Liver (tissue), 9 donors: ENCODE measurements around the gene CDON. TPM values are rescaled to one million over a fixed set of nuclear protein-coding genes. Genes with fewer than 3 reads are reported as not detected.

Source experiments
- DNase-seq: peaks from one replicate; pipeline ENCODE4 v3.0.0-alpha.2; 2017; ENCODE audit warnings: low spot score
- H3K27ac ChIP-seq, 2 donors: one replicate each; pipeline ENCODE4 v1.7.0; 2013; ENCODE audit warnings: inconsistent platforms in 2 of 2, low read length in 2 of 2, control low read depth in 1 of 2, low read depth in 1 of 2, mild to moderate bottlenecking in 1 of 2
- H3K27me3 ChIP-seq, 4 donors: one replicate each; pipeline versions ENCODE4 v1.6.1 to v1.7.0; 2013; ENCODE audit warnings: low read length in 3 of 4, inconsistent platforms in 1 of 4, mild to moderate bottlenecking in 1 of 4, moderate library complexity in 1 of 4; ENCODE audit not compliant: control insufficient read depth in 4 of 4, insufficient read depth in 4 of 4
- H3K36me3 ChIP-seq, 4 donors: one replicate each; pipeline versions ENCODE4 v1.6.1 to v1.7.0; 2013; ENCODE audit warnings: low read length in 3 of 4, mild to moderate bottlenecking in 3 of 4, low read depth in 1 of 4, moderate library complexity in 1 of 4; ENCODE audit not compliant: control insufficient read depth in 4 of 4, insufficient read depth in 3 of 4
- H3K4me1 ChIP-seq, 4 donors: one replicate each; pipeline versions ENCODE4 v1.6.1 to v1.7.0; 2013; ENCODE audit warnings: low read length in 3 of 4, mild to moderate bottlenecking in 3 of 4, moderate library complexity in 1 of 4; ENCODE audit not compliant: control insufficient read depth in 4 of 4, insufficient read depth in 4 of 4
- H3K4me3 ChIP-seq, 3 donors: one replicate each; pipeline versions ENCODE4 v1.6.1 to v1.7.0; 2013; ENCODE audit warnings: low read length in 3 of 3, control low read depth in 1 of 3, low read depth in 1 of 3, mild to moderate bottlenecking in 1 of 3
- H3K9ac ChIP-seq, 2 donors: one replicate each; pipeline ENCODE4 v1.7.0; 2013; ENCODE audit warnings: low read length in 2 of 2, mild to moderate bottlenecking in 2 of 2, moderate library complexity in 2 of 2, control low read depth in 1 of 2, low read depth in 1 of 2
- H3K9me3 ChIP-seq, 4 donors: one replicate each; pipeline versions ENCODE4 v1.6.1 to v1.7.0; 2013; ENCODE audit warnings: low read length in 3 of 4; ENCODE audit not compliant: control insufficient read depth in 4 of 4
- EGR1 ChIP-seq, 2 donors: IDR thresholded peaks; 2 replicates each; pipeline ENCODE4 v1.6.1; 2016 to 2018; ENCODE audit warnings: antibody characterized with exemption in 2 of 2, low read depth in 2 of 2
- FOXA1 ChIP-seq: IDR thresholded peaks from 2 replicates; pipeline ENCODE4 v1.6.1; 2016; ENCODE audit warnings: antibody characterized with exemption
- FOXA2 ChIP-seq: IDR thresholded peaks from 2 replicates; pipeline ENCODE4 v1.6.1; 2016; ENCODE audit warnings: antibody characterized with exemption
- GABPA ChIP-seq, 2 donors: IDR thresholded peaks in 1 of 2; conservative IDR thresholded peaks in 1 of 2; 2 replicates each; pipeline ENCODE4 v1.6.1; 2016; ENCODE audit warnings: antibody characterized with exemption in 2 of 2, mild to moderate bottlenecking in 1 of 2, moderate library complexity in 1 of 2
- HNF4A ChIP-seq, 2 donors: conservative IDR thresholded peaks; 2 replicates each; pipeline ENCODE4 v1.6.1; 2016; ENCODE audit warnings: antibody characterized with exemption in 2 of 2, mild to moderate bottlenecking in 2 of 2
- HNF4G ChIP-seq: IDR thresholded peaks from 2 replicates; pipeline ENCODE4 v1.6.1; 2016; ENCODE audit warnings: antibody characterized with exemption
- JUND ChIP-seq, 2 donors: IDR thresholded peaks; 2 replicates each; pipeline ENCODE4 v1.6.1; 2016; ENCODE audit warnings: antibody characterized with exemption in 2 of 2
- NR2F2 ChIP-seq: IDR thresholded peaks from 2 replicates; pipeline ENCODE4 v1.6.1; 2016; ENCODE audit warnings: antibody characterized with exemption
- RXRA ChIP-seq, 2 donors: IDR thresholded peaks; 2 replicates each; pipeline ENCODE4 v1.6.1; 2017 to 2018; ENCODE audit warnings: antibody characterized with exemption in 2 of 2, mild to moderate bottlenecking in 1 of 2
- SP1 ChIP-seq: IDR thresholded peaks from 2 replicates; pipeline ENCODE4 v1.6.1; 2018; ENCODE audit warnings: antibody characterized with exemption, mild to moderate bottlenecking
- TAF1 ChIP-seq: conservative IDR thresholded peaks from 2 replicates; pipeline ENCODE4 v1.6.1; 2016; ENCODE audit warnings: antibody characterized with exemption, mild to moderate bottlenecking
- YY1 ChIP-seq: IDR thresholded peaks from 2 replicates; pipeline ENCODE4 v1.6.1; 2016; ENCODE audit warnings: antibody characterized with exemption, mild to moderate bottlenecking
- WGBS: extraction: QIAGEN DNeasy Blood & Tissue Kit; methylation state at CpG from one replicate; pipeline ENCODE4 v1.1.7; 2013; 5-methylcytosine and 5-hydroxymethylcytosine counted together
- polyA plus RNA-seq, 2 donors: library from polyadenylated mRNA; stranded (reverse) in 1 of 2; unstranded in 1 of 2; fragments of 200-250 nt in 1 of 2; fragments of >200 nt in 1 of 2; fragmentation: Nextera tagmentation in 1 of 2; extraction: Ambion mirVana in 1 of 2; gene quantifications; one replicate each; pipeline versions ENCODE4 v1.2.1 to v1.2.3, GENCODE V29; 2013 to 2015
- total RNA-seq, 2 donors: library from RNA; depleted of rRNA; stranded (reverse); fragments of >200 nt; gene quantifications; one replicate each; pipeline ENCODE4 v1.2.3, GENCODE V29; 2014
- TF ChIP-seq, protein P1 (sequence below): IDR thresholded peaks from 2 replicates; pipeline ENCODE4 v1.6.1; 2016; ENCODE audit warnings: antibody characterized with exemption
- TF ChIP-seq, protein P2 (sequence below): fragments of 150-350 bp; IDR thresholded peaks from 2 replicates; pipeline ENCODE4 v1.5.1; 2017; ENCODE audit warnings: improper control_type of control experiment, low read depth, low read length; ENCODE audit not compliant: missing input control
- TF ChIP-seq, protein P3 (sequence below): IDR thresholded peaks from 2 replicates; pipeline ENCODE4 v1.6.1; 2016; ENCODE audit warnings: antibody characterized with exemption
- TF ChIP-seq, protein P4 (sequence below): IDR thresholded peaks from 2 replicates; pipeline ENCODE4 v1.6.1; 2016; ENCODE audit warnings: antibody characterized with exemption
- donor health status: healthy.
- donor health status: healthy.
- donor health status: healthy.
- donor health status: healthy.
- donor health status: healthy.

The CDON gene
- total and polyA plus RNA-seq, 4 donors: 0.69 to 7.4 (median 3.9) TPM

DNA sequence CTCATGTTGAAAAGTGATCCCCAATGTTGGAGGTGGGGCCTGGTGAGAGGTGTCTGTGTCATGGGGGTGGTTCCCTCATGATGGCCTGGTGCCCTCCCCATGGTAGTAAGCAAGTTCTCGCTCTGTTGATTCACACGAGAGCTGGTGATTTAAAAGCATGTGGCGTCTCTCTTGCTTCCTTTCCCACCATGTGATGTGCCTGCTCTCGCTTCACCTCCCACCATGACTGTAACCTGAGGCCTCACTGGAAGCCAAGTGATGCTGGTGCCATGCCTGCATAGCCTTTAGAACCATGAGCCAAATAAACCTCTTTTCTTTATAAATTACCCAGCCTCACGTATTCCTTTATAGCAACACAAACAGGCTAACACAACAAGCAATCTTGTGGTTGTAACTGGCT, 64.4 kb downstream of the CDON start:
- Histone ChIP-seq H3K4me3 (no peak overlapping the region), H3K27me3 (no peaks in the 10 kb centered on the region), H3K9ac (no peak overlapping the region), H3K4me1 (no peaks in the 10 kb centered on the region), H3K36me3 (peaks cover 0 to 7% (median 4%) of the 10 kb centered on the region in 4 donors), H3K27ac (no peak overlapping the region), H3K9me3 (no peaks in the 10 kb centered on the region)
- 97% methylated on average over 5 of the region's 5 CpGs for WGBS
- no peak for DNase-seq
- TF ChIP-seq HNF4G: no peak
- TF ChIP-seq EGR1 (IDR thresholded peaks at IDR 0.05; ENCODE audit: low read depth in 2 of 2): no peak
- TF ChIP-seq, protein P1, sequence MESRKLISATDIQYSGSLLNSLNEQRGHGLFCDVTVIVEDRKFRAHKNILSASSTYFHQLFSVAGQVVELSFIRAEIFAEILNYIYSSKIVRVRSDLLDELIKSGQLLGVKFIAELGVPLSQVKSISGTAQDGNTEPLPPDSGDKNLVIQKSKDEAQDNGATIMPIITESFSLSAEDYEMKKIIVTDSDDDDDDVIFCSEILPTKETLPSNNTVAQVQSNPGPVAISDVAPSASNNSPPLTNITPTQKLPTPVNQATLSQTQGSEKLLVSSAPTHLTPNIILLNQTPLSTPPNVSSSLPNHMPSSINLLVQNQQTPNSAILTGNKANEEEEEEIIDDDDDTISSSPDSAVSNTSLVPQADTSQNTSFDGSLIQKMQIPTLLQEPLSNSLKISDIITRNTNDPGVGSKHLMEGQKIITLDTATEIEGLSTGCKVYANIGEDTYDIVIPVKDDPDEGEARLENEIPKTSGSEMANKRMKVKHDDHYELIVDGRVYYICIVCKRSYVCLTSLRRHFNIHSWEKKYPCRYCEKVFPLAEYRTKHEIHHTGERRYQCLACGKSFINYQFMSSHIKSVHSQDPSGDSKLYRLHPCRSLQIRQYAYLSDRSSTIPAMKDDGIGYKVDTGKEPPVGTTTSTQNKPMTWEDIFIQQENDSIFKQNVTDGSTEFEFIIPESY: no peak
- TF ChIP-seq, protein P2, sequence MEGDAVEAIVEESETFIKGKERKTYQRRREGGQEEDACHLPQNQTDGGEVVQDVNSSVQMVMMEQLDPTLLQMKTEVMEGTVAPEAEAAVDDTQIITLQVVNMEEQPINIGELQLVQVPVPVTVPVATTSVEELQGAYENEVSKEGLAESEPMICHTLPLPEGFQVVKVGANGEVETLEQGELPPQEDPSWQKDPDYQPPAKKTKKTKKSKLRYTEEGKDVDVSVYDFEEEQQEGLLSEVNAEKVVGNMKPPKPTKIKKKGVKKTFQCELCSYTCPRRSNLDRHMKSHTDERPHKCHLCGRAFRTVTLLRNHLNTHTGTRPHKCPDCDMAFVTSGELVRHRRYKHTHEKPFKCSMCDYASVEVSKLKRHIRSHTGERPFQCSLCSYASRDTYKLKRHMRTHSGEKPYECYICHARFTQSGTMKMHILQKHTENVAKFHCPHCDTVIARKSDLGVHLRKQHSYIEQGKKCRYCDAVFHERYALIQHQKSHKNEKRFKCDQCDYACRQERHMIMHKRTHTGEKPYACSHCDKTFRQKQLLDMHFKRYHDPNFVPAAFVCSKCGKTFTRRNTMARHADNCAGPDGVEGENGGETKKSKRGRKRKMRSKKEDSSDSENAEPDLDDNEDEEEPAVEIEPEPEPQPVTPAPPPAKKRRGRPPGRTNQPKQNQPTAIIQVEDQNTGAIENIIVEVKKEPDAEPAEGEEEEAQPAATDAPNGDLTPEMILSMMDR: no peak
- TF ChIP-seq FOXA2: no peak
- TF ChIP-seq HNF4A (conservative IDR thresholded peaks at IDR 0.05): no peak
- no peak for TF ChIP-seq YY1
- TF ChIP-seq, protein P3, sequence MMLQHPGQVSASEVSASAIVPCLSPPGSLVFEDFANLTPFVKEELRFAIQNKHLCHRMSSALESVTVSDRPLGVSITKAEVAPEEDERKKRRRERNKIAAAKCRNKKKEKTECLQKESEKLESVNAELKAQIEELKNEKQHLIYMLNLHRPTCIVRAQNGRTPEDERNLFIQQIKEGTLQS: no peak
- TF ChIP-seq TAF1: no peak
- no peak for TF ChIP-seq GABPA (IDR thresholded peaks at IDR 0.05 in 1 of 2, conservative IDR thresholded peaks at IDR 0.05 in 1 of 2)
- no peak for TF ChIP-seq SP1
- TF ChIP-seq JUND (IDR thresholded peaks at IDR 0.05): no peak
- TF ChIP-seq RXRA (IDR thresholded peaks at IDR 0.05): no peak
- TF ChIP-seq, protein P4, sequence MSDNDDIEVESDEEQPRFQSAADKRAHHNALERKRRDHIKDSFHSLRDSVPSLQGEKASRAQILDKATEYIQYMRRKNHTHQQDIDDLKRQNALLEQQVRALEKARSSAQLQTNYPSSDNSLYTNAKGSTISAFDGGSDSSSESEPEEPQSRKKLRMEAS: no peak

DNA sequence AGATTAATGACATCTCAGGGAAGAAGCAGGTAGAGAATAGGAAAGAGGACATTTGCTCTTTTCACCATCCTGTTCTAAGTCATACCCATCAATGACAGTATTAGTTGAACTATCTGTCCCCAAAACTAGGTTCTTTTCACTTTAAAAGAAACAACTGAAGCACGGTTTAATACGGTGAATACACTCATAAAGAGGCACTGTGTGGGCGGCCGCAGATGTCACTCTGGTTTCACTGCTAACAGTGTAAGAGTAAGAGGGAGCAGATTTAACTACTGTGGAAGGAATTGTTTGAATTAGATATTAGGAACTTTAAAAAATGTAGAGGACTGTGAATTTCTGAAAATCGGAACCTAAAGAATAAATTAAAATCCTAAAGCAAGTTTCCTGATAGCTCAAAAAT, 67.4 kb downstream of the CDON start:
- 81% methylated on average over 5 of the region's 5 CpGs for WGBS

More for the DNA sequence above, 67.4 kb downstream of the CDON start:
- no peak overlapping the region for H3K4me3 ChIP-seq
- H3K27ac ChIP-seq: no peak overlapping the region
- no peak for DNase-seq
- TF ChIP-seq, protein P3: no peak
- TF ChIP-seq FOXA1 (no peak), FOXA2 (no peak), RXRA (IDR thresholded peaks at IDR 0.05) (no peak), YY1 (no peak), NR2F2 (no peak), SP1 (no peak), HNF4G (no peak)
- TF ChIP-seq, protein P4: no peak
- peaks cover 0 to 6% (median 3%) of the 10 kb centered on the region in 4 donors for H3K36me3 ChIP-seq
- no peaks in the 10 kb centered on the region for H3K27me3 ChIP-seq
- H3K4me1 ChIP-seq: peaks cover 0 to 3% (median 3%) of the 10 kb centered on the region in 4 donors
- H3K9ac ChIP-seq: no peak overlapping the region
- no peaks in the 10 kb centered on the region for H3K9me3 ChIP-seq
